SIG-M5 treated with dmso at 0.1 percent for 504 hours (cell line): ENCODE results near the gene PSMB3.

Source experiments
- DNase-seq: peaks from one replicate; lab custom pipeline; 2025; ENCODE audit not compliant: unreplicated experiment; lab: John Stamatoyannopoulos, UW

The PSMB3 gene

DNA sequence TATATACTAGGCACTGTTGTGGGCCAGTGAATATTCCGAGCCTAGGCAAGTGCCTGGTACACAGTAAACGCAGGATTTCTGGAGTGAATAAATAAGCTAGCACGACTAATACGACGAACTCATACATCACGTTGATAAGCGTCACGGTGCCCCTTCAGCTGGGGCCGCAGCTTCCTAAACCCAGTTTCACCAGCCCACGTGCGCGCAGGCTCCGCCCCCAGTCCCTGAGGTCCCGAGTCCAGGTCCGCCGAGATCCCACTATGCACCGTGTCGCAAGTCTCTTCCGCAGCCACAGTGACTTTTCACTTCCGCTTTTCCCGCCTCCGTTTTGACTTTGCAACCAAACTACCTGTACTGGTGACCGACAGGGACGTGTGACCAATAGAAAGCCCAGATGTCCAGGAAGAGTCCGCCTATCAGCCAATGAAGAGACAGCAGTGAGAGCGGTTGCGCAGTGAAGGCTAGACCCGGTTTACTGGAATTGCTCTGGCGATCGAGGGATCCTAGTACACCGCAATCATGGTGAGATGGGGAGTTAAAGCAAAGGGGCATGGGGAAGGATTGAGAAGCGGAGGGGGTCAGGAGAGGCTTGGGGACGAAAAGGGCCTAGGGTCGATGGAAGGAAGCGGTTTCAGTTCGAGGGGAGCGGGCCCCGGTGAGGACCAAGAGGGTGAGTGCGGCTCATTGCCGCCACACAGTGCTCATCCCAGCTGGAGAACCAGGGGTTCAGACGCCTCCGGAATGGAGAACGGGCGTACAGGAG is at the start of gene PSMB3:
TSS of gene PSMB3 (plus strand) at position 434 of the 763 bp plus-strand sequence. CDS start at position 520, 86 bp downstream.
- DNase-seq, result peak; percentile 100

DNA sequence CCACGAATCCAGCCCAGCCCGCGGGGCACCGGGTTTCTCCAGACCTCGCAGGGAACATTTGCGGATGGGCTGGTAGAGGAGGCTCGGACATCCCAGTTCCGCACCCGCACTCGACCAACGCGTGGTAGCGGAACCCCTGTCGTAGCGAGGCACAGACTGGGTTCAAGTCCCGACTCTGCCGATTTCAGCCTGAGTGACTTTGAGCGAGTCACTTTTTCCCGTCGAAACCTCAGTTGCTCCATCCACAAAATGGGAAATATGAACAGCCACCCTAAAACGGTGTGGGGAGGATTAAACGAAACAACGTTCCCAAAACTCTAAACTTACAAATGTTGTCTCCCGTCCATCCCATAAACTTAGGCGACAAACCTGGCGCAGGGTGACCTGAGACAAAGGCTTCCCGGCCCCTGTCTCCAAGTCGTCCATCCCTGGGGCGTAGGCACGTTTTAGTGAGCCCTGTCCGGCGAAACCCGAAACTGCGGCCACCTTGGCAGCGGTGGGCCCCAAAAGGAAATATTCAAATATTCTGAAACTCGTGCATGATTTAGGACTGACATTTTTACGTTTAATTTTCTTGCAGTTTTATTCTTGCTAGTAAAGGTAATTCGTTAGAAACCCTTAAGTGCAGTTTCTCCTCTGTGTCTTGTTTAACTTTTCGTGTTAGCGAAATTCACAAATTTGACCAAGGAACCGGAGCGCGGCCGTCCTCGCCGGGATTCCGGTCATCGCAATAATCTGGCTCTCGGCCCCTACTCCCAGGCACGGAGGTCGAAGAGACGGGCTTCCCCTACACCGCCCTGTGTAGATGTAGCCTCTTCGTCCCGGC is 49.4 kb upstream of the PSMB3 start:
- peak; percentile 63 for DNase-seq

DNA sequence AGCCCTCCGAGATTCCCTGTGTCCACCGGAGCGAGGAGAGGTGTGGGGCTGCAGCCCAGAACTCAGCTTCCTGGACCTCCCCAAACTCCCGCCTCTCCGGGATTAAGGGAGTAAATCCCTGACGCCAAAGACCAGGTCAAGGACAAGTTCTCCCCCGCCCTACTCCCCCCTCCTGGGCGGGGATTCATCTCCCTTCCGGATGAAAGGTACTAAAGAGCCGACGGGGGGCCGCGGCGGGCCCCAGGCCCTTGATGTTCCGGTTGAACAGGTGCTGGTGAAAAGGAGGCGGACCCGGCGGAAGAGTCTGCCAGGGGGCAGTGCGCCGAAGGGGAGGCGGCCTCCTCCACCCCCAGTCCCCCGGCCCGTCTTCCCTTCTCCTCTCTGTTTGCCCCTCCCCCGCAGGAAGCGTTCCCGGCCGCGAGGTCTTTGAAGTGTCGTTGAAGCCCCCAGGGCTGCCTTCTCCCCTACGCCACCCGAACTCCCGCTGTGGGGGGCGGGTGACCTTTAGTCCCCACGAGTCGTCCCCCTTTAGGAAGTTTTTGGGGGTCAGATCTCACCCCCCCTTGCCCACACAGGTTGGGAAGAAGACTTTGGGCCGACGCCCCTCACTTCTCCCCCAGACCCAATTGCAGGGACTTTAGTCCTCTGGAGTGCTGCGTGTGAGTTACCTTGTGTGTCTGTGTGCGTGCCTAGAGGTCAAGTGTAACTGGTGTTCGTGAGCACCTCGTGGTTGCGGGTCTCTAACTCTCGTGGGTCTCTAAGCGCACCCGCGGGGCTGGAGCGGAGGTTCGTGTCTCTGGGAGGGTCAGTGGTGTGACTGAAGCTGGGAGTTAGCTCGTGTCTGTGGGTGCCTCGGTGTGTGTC is 48.6 kb upstream of the PSMB3 start:
- DNase-seq, result peak; percentile 80

DNA sequence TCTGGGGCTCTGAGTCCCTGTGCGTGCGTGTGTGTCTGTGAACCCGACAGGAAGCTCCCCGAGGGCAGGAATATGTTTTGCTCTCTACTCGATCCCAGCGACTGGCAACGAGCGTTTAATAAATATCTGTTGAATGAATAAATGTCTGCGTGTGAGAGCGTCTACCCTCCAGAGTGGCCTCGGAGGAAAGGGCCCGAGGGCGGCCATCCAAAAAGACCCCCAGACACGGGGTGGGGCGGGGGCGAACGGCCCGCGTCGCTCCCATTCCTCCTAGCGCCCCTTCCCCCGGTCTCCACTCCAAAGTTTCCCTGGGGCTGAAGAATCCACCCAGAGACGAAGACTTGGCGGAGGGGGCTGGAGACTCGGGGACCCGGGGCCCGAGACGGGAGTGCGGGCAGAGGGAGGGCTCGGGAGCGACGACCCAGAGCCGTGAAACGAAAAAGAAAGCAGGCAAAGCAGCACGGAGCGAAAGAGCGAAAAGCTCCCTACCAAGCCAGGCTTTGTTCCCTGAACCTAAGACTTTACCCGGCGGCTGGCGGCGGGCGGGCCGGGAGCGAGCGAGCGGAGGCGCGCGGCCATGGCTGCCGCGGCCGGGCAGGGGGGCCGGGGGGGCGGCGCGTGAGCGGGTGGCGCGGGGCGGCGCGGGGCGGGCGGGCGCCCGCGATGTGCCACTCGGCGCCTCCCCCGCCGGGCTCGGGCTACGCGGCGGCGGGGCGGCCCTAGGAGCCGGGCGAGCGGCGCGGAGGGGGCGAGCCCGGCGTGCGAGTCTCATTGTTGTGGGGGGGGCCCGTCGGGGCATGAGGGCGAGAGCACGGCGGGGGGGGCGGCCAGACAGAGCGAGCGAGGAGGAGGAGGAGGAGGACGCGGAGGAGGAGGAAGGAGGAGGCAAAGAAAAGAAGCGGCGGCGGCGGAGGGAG is 47.7 kb upstream of the PSMB3 start, which contains the start of gene MLLT6:
TSS of gene MLLT6 (plus strand) at position 668 of the 917 bp plus-strand sequence. CDS start 360 bp downstream, outside the sequence.
- peak; percentile 81 for DNase-seq

DNA sequence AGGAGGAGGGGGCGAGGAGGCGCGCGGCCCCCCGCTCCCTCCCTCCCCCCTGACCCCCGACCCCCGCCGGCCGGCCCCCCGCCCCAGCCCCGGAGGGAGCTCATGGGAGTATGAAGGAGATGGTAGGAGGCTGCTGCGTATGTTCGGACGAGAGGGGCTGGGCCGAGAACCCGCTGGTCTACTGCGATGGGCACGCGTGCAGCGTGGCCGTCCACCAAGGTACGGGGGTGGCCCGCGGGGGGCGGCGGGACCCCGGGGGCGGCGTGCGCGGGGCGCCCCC is 47.1 kb upstream of the PSMB3 start:
- no peak for DNase-seq

DNA sequence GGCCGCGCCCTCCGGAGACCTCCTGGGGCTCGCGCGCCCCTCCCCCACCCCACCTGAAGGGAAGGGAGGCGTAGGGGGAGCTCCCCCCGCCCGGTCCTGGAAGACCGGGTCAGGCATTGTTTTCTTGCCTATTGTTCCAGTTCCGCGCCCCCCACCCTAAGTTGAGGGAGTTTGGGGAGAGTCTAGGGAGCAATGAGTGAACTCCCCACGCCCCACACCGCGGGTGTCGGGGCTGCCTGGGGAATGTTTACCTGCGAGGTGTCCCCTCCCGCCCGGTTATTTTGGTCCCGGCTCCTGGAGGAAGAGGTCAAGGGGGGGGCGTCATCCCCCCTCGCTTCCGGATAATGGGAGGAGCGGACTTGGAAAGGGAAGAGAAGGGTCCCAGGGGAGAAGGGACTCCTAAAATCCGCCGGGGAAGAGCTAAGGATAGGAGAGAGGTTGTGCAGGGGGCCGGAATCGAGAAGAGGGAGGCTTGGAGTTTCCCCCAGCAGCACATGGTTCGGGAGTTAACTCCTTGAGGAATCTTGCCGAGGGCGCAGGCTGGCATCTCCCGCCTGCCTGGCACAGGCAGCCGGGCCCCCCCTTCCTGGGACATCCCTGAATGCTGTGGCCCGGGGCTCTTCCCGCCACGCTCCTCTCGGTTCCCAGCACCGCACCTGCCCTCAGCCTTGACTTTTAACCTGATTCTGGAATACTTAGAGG is 46.6 kb upstream of the PSMB3 start:
- no peak for DNase-seq

DNA sequence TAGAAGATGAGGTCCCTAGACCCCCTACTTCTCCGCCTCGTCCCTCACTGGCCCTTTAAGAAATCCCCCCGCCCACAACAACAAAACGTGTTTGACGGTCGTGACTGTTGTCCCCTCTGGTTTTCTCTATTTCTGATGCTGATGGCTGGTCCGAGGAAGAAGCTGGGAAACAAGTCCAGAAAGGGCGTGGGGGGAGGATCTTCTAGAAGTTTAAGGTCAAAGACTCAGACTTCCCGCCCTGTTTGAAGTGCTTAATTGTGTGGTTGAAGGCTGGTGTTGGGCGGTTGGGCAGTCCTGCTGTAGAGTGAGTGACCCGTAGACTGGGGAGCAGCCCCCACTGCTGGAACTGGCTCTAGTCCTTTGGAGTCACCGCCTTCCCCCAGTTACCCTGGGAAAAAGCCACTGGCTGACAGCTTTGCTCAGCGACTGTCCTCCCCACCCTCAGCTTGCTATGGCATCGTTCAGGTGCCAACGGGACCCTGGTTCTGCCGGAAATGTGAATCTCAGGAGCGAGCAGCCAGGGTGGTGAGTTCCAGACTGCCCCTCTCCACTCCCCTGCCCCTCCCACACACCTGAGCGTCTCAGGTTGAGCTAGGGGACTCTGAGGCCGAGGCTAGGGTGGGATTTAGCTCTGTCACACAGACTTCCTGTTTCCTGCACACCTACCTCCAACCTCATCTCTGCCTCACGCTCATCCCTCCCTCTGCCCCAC is 45.9 kb upstream of the PSMB3 start:
- no peak for DNase-seq

DNA sequence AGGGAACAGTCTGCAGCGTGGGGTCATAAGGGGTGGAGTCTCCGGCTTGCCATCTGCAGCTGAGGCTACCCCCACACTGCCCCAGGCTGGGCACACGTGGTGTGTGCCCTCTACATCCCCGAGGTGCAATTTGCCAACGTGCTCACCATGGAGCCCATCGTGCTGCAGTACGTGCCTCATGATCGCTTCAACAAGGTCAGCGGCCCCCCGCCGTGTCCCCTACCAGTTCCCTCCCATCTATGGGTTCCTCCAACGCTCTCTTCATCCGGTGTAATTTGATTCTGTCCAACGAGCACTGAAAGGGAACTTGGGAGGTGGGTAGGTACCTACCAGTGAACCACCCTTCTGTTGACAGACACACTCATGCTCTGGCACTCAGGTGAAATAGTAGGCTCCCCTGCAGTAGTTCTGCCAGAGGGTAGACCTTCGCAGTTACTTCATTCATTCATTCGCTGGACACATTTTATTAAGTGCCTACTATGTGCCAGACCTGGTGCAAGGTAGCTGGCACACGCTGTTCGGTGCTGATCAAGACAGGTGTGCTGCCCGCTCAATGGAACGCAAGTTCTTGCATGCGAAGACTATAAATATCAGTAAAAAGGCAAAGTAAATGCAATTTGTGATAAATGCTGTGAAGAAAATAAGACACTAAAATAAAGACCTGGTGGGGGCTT is 44.7 kb upstream of the PSMB3 start:
- no peak for DNase-seq

DNA sequence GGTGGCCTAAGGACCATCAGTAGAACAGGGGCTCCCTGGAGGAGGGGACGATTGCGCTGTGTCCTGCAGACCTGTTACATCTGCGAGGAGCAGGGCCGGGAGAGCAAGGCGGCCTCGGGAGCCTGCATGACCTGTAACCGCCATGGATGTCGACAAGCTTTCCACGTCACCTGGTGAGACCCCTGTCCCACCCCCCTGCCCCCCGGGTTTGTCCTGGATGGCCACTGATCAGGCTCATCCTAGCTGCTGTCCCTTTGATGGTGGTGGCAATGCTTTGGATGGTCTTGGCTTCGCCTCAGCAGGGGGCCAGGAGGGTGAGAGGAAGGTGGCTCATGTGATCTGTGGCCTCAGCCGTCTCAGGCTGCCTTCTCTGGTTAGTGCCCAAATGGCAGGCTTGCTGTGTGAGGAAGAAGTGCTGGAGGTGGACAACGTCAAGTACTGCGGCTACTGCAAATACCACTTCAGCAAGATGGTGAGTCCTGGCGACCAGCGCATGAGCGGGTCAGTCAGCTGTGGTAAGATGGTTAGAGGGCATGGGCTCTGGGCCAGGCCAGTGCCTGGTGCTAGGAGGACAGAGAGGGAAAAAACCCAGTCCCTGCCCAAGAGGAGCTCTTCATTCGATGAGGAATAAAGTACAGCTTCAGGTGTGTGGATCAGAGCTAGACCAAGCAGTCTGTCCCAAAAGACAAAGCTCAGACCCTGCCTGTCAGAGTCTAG is 43.3 kb upstream of the PSMB3 start:
- DNase-seq, result no peak

DNA sequence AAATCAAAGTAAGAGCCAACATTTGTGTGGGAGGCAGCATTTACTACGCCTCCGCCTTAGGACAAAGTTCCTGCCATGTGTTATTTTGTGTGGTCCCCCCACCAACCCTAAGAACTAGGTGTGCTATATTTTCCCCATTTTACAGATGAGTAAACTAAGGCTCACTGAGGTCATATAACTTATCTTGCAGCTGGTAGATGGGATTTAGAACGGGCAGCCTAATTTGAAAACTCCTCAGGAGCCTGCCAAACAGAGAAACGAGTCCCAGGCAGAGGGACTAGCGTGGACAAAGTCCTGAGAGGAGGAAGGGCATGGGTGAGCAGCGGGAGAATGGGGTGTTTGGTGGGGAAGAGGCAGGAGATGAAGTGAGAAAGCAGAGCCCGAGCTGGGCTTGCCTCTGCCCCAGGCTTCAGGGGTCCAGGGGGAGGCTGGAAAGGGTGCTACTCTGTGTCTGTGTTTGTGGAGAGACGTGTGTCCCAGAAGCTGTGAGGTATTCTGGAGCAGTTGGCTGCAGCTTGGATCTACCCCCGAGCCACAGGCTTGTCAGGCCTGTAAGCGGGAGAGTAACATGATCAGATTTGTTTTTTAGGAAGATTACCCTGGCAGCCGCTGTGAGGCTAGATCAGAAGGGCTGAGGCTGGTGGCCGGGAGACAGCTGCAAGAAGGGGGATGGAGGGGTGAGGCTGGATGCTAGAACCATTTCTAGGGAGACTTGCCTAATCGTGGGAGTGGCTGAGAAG is 42.5 kb upstream of the PSMB3 start:
- DNase-seq, result no peak

DNA sequence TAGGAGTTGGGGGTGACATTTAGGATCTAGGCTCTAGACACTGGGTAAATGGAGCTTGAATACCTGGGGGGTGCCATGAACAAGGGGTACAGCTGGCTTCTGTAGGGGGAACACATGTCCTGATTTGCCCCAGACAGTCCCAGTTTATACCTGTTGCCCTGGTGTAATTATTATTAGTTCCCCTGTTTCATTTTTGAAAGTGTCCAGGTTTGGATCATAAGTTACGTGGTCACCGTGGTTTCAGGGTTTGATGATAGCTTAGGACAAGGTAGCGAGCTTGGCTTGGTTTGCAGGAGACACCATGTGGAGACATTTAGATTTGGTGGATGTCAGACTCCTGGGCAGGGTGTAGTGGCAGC is 42.0 kb upstream of the PSMB3 start:
- no peak for DNase-seq

DNA sequence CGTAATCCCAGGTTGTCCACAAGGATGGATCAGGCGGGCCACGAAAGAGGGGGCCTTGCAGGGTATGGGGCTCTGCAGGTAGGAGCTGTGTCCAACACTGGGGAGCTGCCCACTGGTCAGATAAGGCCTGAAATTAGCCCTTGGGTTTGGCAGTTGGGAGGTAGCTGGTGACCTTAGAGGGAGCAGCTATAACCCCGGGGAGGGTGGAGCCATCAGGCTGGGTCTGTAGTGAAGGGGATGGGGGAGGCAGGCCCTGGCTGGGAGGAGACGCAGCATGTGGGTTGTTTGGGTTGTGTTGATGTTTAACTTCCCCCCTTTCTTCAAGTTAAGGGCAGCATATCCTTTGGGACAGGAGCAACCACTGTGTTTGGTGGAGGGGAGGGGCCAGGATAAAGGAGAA is 41.6 kb upstream of the PSMB3 start:
- DNase-seq, result no peak

DNA sequence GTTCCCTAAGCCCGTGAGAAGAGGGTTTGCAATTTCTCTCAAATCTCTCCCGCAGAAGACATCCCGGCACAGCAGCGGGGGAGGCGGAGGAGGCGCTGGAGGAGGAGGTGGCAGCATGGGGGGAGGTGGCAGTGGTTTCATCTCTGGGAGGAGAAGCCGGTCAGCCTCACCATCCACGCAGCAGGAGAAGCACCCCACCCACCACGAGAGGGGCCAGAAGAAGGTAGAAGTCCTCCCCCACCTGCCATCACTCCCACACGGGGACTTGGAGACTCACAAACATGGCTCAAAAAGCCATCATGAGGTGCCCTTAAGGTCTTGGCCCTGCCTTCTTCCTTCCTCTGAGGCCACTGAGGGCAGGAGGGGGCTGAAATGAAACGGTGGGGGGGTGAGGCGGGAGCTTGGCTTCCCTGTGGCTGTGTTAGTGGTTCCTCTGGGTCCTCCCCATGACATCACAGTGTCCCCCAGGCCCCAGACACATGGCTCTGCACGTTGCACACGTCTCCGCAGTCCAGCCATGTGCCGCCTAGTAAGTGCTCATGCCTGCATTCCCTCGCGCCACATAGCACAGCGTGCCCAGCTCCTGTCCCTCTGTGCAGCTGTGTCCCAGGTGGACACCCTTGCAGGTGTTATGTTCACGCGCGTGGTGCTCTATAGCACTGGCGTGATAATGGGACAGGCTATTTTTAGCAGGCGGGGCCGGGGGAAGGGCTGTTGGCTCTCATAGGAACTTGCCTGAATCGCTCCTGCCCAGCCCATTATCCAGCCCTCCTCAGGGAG is 40.6 kb upstream of the PSMB3 start:
- no peak for DNase-seq

DNA sequence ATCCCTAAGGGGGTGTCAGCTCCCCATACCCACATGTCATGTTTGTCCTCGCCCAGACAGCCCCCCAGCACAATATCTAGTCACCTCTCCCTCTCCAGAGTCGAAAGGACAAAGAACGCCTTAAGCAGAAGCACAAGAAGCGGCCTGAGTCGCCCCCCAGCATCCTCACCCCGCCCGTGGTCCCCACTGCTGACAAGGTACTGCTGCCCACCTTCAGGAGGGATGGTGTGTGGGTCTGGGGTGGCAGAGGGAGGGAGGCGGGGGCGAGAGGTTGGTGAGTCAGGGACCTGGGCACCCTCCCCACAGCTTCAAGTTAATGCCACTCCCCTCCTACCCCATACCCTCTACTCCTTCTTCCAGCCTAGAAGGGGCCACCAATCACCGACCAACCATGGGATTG is 39.9 kb upstream of the PSMB3 start:
- DNase-seq, result no peak

DNA sequence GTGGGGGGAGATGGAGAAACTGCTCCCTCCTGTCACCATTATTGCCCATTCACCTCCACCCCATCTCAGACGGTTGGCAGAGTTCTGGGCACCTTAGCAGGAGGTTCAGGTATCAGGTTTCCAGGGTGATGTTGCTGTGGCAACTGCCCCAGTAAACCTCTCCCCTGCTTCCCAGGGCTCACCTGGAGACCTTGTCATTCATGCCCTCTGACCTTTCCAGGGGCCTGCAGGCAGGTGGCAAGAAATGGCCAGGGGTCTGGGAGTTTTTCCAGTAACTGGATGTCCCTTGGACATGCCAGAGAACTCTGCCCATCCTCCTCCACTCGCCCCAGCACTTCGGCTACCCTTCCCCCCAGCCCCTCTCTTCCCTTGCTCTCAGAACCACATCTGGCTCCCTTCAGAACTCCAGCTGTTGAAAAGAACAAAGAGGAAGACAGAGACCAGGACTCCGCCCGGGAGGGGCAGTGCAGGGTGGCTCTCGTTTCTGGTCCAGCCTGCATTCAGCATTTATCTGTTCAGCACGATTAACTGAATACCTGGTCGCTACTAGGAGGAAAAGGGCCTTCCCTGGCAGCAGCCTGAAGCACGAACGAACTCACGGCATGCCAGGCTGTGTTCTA is 39.0 kb upstream of the PSMB3 start:
- DNase-seq, result no peak
